Medulla oblongata (tissue), 1 donor: ENCODE results near the gene POLE.
"Not testable (repeated sequence)": the region's sequence is repeated elsewhere in the genome, so short reads cannot be mapped to it uniquely, and the experiment has no call there.

Experiments used
- DNase-seq: peaks from one replicate; pipeline ENCODE4 v3.0.0-alpha.2; 2015; ENCODE audit errors: extremely low spot score

Gene POLE

GRCh38 chr12:132717531-132718387 is 30.6 kb upstream of the POLE start:
- no peak for DNase-seq

DNA sequence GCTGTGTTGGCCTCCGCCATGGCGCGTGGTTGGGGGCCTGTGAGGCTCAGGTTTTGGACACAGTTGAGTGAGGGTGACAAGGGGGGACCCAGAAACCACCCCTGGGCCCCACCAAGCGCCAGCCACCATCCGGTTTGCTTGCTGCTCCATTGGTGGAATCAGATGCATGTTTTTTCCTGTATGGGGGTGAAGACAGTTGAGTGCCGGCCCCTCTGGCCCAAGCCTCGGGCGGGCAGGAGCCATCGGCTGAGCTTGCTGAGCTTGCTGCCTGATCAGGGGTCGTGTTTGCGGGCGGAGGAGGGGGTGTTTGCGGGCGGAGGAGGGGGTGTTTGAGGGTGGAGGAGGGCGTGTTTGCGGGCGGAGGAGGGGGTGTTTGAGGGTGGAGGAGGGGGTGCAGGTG is 29.9 kb upstream of the POLE start:
- DNase-seq, result no peak

GRCh38 chr12:132716356-132716755 is 29.2 kb upstream of the POLE start:
- no peak for DNase-seq

- DNase-seq, result no peak
Observed at GRCh38 chr12:132715874-132716273, 28.7 kb upstream of the POLE start.

DNA sequence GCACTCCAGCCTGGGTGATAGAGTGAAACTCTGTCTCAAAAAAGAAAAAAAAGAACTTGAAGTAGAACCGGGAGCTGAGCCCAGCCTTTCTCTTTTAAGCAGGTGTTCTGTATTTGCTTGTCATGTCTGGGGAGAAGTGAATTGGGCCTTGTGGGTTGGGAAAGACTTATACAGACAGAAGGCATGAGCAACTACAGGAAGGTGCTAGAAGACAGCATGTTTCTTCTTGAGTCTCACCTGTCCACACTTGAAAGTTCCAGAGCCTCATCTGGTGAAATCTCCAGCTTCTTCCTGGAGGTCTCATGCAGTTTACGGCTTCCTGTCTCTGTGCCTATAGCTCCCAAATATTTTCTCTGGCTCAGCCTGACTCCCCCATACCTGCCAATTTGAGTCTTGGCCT is 26.0 kb upstream of the POLE start:
- DNase-seq, result no peak

GRCh38 chr12:132711080-132711843 is 24.1 kb upstream of the POLE start:
- DNase-seq, result no peak

DNA sequence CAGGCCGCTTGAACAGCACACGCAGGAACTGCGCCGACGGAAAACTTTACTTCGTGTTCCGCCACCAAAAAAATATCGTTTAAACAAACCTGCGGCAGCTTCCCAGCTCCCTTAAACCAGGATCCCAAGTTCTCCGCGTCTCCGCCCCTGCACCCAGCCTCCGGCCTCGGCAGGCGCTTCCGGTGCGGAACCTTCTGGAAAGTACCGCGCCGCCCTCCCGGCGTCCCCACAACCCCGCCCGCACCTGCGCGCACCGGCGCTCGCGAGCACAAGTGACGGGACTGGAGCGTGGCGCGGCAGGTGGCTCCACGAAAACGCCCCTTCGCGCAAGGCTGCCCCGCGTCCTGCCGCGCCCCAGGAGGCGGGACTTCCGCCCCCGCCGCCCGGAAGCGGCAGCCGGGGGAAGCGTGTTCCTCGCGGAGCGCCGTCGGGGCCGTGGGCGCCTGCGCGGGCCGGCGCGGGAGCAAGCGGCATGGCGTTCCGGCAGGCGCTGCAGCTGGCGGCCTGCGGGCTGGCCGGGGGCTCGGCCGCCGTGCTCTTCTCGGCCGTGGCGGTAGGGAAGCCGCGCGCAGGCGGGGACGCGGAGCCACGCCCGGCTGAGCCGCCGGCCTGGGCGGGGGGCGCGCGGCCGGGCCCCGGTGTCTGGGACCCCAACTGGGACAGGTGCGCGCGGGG is 23.4 kb upstream of the POLE start, which contains the start of gene PGAM5:
Gene PGAM5 (plus strand): TSS at position 438 of the 675 bp plus-strand sequence. CDS start 35 bp downstream, at position 473.
- peak; percentile 83 for DNase-seq

- no peak for DNase-seq
Observed at GRCh38 chr12:132710043-132710404, 22.9 kb upstream of the POLE start.

- DNase-seq, result no peak
Observed at GRCh38 chr12:132708150-132708549, 21.0 kb upstream of the POLE start.

GRCh38 chr12:132707241-132707640 is 20.1 kb upstream of the POLE start:
- DNase-seq, result no peak

DNA sequence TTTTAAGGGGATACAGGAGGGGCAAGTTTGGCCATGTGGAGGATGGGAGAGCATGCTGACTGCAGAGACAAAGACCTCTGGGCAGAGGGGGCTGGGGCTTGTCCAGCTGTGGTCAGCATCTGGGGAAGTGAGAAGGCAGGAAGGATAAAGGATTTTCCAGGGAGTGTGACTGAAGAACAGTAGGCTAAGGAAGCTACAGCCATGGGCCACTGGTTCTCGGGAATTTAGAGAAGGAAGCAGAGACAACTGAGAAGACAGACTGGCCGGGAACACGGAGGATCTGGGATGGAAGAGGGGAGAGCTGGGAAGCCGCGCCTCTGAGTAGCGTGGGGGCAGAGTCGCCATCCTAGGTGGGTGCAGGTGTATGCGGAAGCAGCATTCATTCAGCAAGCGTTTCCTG is 16.5 kb upstream of the POLE start:
- no peak for DNase-seq

GRCh38 chr12:132702640-132703039 is 15.5 kb upstream of the POLE start:
- DNase-seq, result no peak

DNA sequence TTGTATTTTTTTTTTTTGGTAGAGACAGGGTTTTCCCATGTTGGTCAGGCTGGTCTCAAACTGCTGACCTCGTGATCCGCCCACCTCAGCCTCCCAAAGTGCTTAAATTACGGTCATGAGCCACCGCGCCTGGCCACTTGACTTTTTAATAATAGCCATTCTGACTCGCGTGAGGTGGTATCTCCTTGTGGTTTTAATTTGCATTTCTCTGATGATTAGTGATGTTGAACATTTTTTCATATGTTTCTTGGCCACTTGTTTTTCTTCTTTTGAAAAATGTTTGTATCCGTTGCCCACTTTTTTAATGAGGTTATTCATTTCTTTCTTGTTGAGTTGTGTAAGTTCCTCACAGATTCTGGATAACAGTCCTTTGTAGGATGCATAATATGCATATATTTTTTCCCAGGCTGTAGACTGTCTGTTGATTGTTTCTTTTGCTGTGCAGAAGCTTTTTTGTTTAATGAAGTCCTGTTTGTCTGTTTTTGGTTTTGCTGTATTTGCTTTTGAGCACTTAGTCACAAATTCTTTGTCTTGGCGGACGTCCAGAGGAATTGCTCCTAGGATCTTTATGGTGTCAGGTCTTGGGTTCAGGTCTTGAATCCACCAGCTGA is 13.2 kb upstream of the POLE start:
- DNase-seq, result no peak

DNA sequence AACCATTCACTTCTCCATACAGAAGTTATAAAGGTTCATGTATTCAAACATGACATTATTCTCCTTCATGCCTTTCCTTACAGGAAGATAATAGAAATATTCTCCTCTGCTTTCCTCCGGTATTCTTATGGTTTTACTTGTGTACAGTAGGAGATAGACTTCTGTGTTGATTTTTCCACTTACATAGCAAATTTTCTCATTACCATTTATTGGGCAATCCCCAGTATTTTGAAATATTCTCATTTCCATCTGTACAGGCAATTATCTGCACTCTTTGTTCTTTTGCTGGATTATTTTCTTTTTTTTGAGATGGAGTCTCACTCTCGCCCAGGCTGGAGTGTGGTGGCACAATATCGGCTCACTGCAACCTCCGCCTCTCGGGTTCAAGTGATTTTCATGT is 11.2 kb upstream of the POLE start:
- no peak for DNase-seq

DNA sequence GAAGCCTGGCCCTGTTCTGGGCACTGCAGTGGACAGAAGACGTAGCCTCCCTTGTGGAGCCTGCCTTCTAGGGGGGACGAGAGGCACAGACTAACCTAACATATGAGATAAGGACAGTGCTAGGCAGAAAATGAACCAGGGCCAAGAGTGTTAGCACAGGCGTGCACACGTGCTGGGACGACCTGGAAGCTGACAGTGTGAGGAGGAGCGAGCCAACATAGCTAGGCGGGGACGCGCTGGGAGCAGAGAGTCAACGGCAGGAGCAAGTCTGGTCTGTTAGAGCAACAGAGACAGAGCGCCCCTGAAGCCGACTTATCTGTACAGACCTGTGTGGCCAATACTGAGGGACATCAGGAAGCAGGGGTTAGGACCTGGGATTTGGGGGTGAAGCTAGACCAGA is 8.3 kb upstream of the POLE start:
- DNase-seq, result no peak

GRCh38 chr12:132694888-132695287 is 7.7 kb upstream of the POLE start:
- not testable (repeated sequence) for DNase-seq

- DNase-seq, result not testable (repeated sequence)
Observed at GRCh38 chr12:132692030-132692429, 4.9 kb upstream of the POLE start.

DNA sequence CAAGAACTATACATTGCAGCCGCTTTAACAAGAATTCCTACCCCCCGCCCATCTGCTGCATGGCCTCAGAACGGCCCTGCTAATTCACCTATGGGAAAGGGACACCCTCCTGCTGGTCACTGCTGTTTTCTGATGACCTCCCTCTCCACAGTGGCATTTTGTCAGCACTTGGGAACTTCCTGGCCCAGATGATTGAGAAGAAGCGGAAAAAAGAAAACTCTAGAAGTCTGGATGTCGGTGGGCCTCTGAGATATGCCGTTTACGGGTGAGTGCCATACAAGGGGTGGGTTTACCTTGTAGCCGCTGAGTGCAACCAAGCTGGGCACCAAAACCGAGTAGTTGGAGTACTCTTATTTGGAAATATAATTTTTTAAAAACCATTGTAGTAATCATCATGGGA is 3.0 kb upstream of the POLE start:
- no peak for DNase-seq

- DNase-seq, result no peak
Observed at GRCh38 chr12:132689227-132689626, 2.1 kb upstream of the POLE start.

DNA sequence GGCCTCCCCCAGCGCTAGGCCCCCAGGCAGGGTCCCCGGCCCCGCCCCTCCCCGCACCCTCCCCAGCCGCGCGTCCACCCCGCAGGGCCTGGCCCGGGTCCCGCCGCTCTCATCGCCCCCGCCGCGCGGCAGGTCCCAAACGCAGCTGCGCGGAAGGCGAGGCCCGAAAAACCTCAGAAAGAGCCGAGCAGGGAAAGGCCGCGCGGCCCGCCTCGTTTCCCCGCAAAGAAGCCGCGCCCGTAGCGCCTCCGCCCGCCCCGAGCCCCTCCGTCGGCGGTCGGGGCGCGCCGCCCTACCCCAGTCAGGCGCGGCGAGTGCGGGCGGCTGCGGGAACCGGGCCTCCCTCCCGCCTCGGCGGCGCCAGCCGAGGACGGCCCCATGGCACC is 324 bp downstream of the POLE start:
- DNase-seq, result no peak

DNA sequence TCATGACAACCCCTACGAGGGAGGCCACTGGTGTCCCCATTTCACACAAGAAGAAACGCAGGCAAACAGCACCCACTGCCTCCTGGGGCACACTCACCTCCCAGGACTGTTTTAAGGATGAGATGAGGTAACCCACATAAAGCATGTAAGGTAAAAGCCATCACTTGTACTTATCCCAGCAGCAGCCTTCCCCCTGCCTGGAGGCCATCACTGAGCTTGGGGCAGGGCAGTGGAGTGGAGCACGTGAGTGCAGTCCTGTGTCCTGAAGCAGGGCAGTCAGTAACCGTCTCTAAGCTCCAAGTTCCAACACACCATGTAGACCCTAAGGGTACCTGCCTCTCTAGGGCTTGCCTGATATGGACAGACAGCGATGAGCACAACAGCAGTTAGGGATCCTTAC is 1.7 kb downstream of the POLE start:
- DNase-seq, result no peak

DNA sequence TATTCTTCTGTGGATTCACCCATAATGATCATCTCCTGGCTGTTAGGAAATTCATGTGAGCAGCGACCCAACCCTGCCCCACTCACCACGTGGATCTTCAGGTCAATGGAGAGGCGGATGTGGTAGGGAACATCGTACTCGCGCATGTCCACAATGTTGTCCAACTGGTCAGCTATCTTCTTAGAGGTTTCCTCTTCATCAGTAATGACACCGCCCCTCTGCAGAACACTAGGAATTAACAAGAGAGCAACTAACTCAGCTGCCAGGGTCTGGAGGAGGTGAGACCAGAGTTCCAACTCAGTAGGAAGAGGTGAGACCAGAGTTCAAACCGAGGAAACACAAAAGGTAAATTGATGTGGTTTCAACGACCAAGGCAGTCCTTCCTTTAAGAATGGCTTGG is 9.7 kb downstream of the POLE start:
- DNase-seq, result no peak
